Right cardiac atrium (tissue), 5 donors: ENCODE measurements around the gene SMS. TPM values are rescaled to one million over a fixed set of nuclear protein-coding genes. Genes with fewer than 3 reads are reported as not detected.

ENCODE experiments used
- ATAC-seq, 2 donors: fragments of 200-7000 bp; cut with Tn5 transposase; one replicate each; pipeline versions ENCODE4 v1.8.0 to v1.9.1; 2020; ENCODE audit warnings: moderate library complexity in 2 of 2, mild to moderate bottlenecking in 1 of 2
- DNase-seq, 3 donors: peaks; one replicate each; pipeline ENCODE4 v3.0.0-alpha.2; 2020
- H3K27ac ChIP-seq: one replicate; pipeline ENCODE4 v1.5.1; 2013; ENCODE audit warnings: mild to moderate bottlenecking, low read length, control low read depth, moderate library complexity
- H3K27me3 ChIP-seq: one replicate; pipeline ENCODE4 v1.6.1; 2013; ENCODE audit not compliant: control insufficient read depth, insufficient read depth
- H3K4me1 ChIP-seq: one replicate; pipeline ENCODE4 v1.6.1; 2013; ENCODE audit warnings: low read length; ENCODE audit not compliant: control insufficient read depth, insufficient read depth
- H3K4me3 ChIP-seq: one replicate; pipeline ENCODE4 v1.5.1; 2013; ENCODE audit warnings: low read length, control low read depth
- H3K9me3 ChIP-seq: one replicate; pipeline ENCODE4 v1.6.1; 2013; ENCODE audit warnings: low read length; ENCODE audit not compliant: control insufficient read depth
- WGBS: extraction: QIAGEN DNeasy Blood & Tissue Kit; methylation state at CpG from one replicate; pipeline ENCODE4 v1.1.7; 2013; 5-methylcytosine and 5-hydroxymethylcytosine counted together
- intact Hi-C, 4 donors: fragments of 100-400 bp; cut with DNase I; formaldehyde crosslinking; loops; one replicate each; pipeline versions ENCODE4 v1.11.0 to v1.14.0; 2022 to 2023
- polyA plus RNA-seq: library from polyadenylated mRNA; stranded (reverse); fragments of 200-250 nt; gene quantifications from one replicate; pipeline ENCODE4 v1.2.3, GENCODE V29; 2013
- total RNA-seq, 4 donors: library from RNA; stranded (reverse); fragmentation: NEBNext Ultra II Directional; extraction: Animal tissue kit (Norgen Biotek cat#: 25700); gene quantifications; one replicate each; pipeline ENCODE4 v1.2.1, GENCODE V29; 2021
- donor health status: healthy with polysubstance abuse.
- donor health status: DM: no; HTN: yes; CAD: no.
- donor health status: DM: no; HTN: no; CAD: no.
- donor health status: DM: no; HTN: yes; CAD: no; lungs with severe emphysema.
- donor health status: DM: yes; HTN: yes; CAD: no.

The SMS gene
- total and polyA plus RNA-seq, 5 donors = 44.7 to 62.8 (median 55.6) TPM

DNA sequence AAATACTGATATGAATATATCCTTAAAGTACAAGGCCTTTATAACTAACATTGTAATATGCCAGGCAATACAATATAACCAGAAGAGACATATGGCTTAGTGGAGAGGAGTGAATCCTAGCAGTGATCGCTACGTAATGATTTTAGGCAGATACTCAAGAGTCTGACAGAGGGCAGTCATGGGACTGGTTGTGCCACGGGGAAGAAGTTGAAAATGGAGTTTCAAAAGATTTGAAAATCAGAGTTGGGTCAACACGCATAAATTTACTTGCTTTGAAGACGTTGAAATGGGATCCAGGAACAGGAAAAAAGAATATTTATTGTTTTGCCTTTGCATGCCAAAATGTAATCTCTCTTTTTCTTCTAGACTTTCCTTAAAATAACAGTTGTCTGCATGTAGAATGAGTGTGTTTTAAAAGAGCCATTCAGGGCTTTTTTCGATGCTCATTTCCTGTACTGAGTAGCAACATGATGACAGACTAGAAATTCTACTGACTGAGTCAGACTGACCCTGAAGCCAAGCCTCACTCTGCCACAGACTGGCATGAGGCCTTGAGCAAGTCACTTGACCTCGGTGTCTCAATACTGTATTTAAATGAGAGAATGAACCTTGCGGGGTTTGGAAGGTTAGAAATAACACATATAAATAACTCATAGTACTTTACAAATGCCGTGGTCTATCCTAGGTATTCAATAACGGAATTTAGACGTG is 8.1 kb upstream of the SMS start:
- 60% methylated on average over 11 of the region's 11 CpGs for WGBS
- H3K27ac ChIP-seq = no peak overlapping the region

GRCh38 chrX:21933077-21933476 is 7.4 kb upstream of the SMS start:
- no peak overlapping the region for H3K4me3 ChIP-seq
- WGBS = 80% methylated on average over 7 of the region's 7 CpGs
- no peak for ATAC-seq
- H3K27me3 ChIP-seq = no peaks in the 10 kb centered on the region
- H3K9me3 ChIP-seq = no peaks in the 10 kb centered on the region
- intact Hi-C loops = no loop called here
- H3K4me1 ChIP-seq = no peaks in the 10 kb centered on the region
- no peak for DNase-seq
- no peak overlapping the region for H3K27ac ChIP-seq

More for the DNA sequence above, 8.1 kb upstream of the SMS start:
- Histone ChIP-seq H3K9me3 (no peaks in the 10 kb centered on the region), H3K4me1 (no peaks in the 10 kb centered on the region), H3K4me3 (no peak overlapping the region), H3K27me3 (no peaks in the 10 kb centered on the region)
- peak in 1 of 3 donors; percentile 35 for DNase-seq
- peak in 1 of 2 donors; percentile 90 for ATAC-seq
- intact Hi-C loops = no loop called here

- Histone ChIP-seq H3K4me3 (no peak overlapping the region), H3K27ac (no peak overlapping the region), H3K4me1 (no peaks in the 10 kb centered on the region), H3K9me3 (no peaks in the 10 kb centered on the region), H3K27me3 (no peaks in the 10 kb centered on the region)
- DNase-seq (no peak), ATAC-seq (no peak)
- WGBS = 82% methylated on average over 3 of the region's 3 CpGs
- intact Hi-C loops = no loop called here
Measured at GRCh38 chrX:21934414-21934813, 6.1 kb upstream of the SMS start.

DNA sequence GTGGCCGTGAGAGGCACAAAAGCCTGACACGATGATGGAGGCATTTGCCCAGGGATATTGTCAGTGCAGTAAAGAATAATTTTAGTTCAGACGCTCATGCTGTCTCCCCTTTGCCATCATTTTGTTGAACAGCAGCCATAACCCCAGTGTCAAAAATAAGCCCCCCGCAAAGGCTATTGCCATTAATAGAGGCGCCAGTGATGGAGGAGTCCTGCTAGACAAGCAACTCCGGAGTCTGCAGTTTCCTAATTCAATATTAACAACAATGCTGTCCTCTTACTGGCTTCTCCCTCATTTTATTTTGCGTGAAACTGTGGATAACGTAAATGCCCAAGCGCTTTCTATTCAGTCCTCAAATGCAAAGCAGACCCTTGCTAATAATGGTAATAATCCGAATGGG is 603 bp upstream of the SMS start:
- H3K9me3 ChIP-seq = no peaks in the 10 kb centered on the region
- WGBS = 28% methylated on average over 10 of the region's 10 CpGs

DNA sequence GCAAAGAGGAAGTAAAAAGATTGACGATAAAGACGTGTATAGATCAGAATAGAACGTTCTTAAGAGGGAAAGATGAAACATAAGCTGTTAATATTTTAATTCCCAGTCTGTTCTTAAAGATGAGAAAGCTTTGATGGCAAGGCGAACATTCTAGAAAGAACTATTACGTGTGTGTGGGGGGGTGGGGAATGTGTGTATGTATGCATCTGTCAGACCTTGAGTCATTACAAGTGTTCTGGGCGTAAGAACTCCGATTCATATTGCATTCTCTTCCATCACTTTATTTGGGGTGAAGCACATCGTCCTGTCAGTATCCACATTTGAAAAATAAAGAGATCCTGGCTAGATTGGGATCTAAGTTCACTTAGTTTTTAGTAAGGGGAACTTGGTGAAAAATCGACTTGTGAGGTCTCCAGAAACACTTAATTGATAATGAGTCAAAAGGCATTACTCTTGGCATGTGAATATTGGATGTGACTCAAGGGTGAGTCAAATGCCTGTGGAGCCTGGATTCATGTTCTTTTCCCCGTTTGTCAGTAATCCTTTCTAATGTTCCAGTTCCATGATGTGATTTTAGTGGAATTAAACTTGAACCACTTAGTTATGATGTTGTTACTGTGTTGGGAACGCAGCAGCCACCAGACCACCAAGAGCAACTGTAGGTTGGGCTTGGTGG is 3.1 kb downstream of the SMS start:
- WGBS = 49% methylated on average over 11 of the region's 11 CpGs
- peaks cover 6% of the 10 kb centered on the region for H3K4me1 ChIP-seq
- intact Hi-C loops = no loop called here

More for the DNA sequence above, 603 bp upstream of the SMS start:
- H3K4me3 ChIP-seq = peak overlapping the region; percentile 96
- intact Hi-C loops = no loop called here
- no peak for DNase-seq
- peak overlapping the region; percentile 92 for H3K27ac ChIP-seq
- no peaks in the 10 kb centered on the region for H3K27me3 ChIP-seq
- peaks cover 1% of the 10 kb centered on the region for H3K4me1 ChIP-seq
- no peak for ATAC-seq

DNA sequence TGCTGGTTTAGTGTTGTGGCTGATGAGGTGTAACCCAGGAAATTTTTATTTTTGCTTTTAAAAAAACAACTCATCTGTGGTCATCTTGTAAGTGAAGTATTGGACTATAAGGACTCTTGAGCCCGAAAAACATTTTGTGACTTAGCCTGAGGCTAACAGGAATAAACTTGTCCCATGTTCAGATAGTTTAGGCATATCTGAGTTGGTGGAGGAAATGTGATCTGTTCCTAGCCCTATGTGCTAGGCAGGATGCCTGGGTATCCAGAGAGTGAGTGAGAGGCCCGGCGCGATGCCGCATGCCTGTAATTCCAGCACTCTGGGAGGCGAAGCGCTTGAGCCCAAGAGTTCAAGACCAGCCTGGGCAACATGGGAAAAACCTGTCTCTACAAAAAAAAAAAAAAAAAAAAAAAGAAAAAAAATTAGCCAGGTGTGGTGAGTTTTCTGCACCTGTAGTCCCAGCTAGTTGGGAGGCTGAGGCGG is 3.7 kb downstream of the SMS start:
- H3K4me1 ChIP-seq = peaks cover 6% of the 10 kb centered on the region
- 73% methylated on average over 8 of the region's 8 CpGs for WGBS

More for the DNA sequence above, 3.1 kb downstream of the SMS start:
- ATAC-seq = no peak
- DNase-seq = no peak
- Histone ChIP-seq H3K9me3 (no peaks in the 10 kb centered on the region), H3K27ac (no peak overlapping the region), H3K4me3 (no peak overlapping the region), H3K27me3 (no peaks in the 10 kb centered on the region)

DNA sequence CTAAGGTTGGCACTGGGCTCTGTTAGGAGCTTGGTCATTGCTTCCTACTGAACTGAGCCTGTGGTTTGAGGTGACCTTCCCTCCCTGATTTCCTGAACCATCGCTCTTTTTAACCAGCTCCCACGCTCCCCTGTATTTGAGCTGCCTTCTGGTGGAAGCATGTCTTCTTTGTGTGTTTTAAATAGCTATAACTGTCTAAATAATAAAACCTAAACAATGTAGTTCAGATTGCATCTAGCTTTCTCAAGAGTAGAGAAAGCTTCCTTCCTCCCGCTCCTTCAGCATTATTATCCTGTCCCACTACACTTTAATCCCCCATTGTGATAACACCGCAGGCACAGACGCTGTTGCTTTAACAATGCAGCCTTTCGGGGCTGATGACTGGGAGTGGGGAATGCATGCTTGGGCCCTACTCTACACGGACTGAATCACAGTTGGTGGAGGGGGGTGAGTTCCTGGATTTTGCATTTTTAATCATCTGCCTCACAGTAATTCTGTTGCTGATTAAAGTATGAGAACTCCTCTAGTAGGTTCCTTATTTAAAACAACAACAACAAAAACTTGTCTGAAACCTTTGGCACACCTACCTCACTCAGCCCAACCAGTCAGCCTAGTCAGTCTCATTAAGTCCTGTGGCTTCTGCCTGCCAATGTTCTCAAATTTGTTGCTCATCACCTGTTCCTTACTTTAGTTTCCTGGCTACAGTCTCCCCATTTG is 6.6 kb downstream of the SMS start:
- Histone ChIP-seq H3K4me1 (peaks cover 6% of the 10 kb centered on the region), H3K9me3 (no peaks in the 10 kb centered on the region), H3K27ac (peak overlapping the region; percentile 37), H3K27me3 (no peaks in the 10 kb centered on the region), H3K4me3 (no peak overlapping the region)
- ATAC-seq (peak; percentile 33 to 65), DNase-seq (no peak)
- intact Hi-C loops = no loop called here
- WGBS = 21% methylated on average over 7 of the region's 7 CpGs

More for the DNA sequence above, 3.7 kb downstream of the SMS start:
- Histone ChIP-seq H3K4me3 (no peak overlapping the region), H3K27ac (peak overlapping the region; percentile 62), H3K27me3 (no peaks in the 10 kb centered on the region), H3K9me3 (no peaks in the 10 kb centered on the region)
- intact Hi-C loops = no loop called here
- ATAC-seq (no peak), DNase-seq (peak in 1 of 3 donors; percentile 64)

DNA sequence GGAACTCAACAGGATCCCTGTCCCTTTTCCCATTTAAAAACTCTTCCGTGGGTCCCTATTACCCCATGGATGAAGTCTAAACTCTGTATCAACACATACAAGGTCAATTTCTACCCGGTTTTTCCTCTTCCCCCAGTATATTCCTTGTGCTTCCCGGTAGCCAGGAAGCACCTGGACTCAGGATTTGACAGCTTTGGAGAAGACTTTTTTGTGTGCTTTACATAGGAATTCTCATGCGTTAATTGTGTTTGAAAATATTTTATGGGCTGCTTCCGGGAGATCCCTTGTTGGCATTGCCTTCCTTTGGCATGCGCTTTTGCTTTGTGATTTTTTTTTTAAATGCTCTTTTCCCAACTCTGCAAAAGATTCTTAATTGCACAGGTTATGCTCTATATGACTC is 7.2 kb downstream of the SMS start:
- 44% methylated on average over 6 of the region's 6 CpGs for WGBS
- Histone ChIP-seq H3K27me3 (no peaks in the 10 kb centered on the region), H3K9me3 (no peaks in the 10 kb centered on the region), H3K4me3 (no peak overlapping the region), H3K4me1 (peaks cover 6% of the 10 kb centered on the region), H3K27ac (no peak overlapping the region)
- ATAC-seq (no peak), DNase-seq (no peak)
- intact Hi-C loops = no loop called here

DNA sequence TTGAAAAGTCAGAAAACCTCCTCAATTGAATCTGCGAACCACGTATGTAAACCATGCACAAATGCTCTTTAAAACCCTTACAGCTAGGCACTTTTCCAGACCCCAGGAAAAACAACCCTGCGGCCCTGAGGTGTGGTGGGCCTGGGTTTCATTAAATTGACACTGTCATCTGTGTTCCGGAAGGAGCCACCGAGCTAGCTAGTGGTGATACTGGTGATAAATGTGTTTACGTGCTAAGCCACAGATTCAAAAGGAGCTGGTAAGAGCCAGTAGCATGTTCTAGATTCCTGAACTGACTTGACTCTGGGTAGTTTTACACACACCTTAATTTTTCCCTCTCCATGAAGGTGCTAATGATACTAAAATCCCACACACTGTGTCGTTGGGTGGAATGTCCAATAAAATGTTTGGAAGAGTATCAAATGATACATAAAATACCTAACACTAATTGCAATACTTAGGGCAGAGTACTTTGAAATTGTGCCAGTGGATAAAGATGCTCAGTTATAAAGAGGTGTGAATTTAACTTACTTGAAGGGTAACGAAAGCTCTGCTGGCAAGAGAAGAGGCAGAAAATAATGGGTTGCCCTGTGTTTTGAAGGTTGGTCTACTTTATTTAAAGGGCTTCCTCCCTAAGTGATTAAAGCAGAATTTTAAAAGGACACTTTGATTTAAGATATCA is 8.5 kb downstream of the SMS start:
- Histone ChIP-seq H3K27ac (no peak overlapping the region), H3K9me3 (no peaks in the 10 kb centered on the region), H3K4me1 (peaks cover 6% of the 10 kb centered on the region), H3K27me3 (no peaks in the 10 kb centered on the region), H3K4me3 (no peak overlapping the region)
- WGBS = 58% methylated on average over 8 of the region's 8 CpGs
- intact Hi-C loops = no loop called here
- DNase-seq (no peak), ATAC-seq (no peak)

- WGBS = 50% methylated on average over 5 of the region's 5 CpGs
- H3K4me3 ChIP-seq = no peak overlapping the region
- intact Hi-C loops = no loop called here
- DNase-seq = no peak
- no peak for ATAC-seq
- no peaks in the 10 kb centered on the region for H3K27me3 ChIP-seq
- H3K9me3 ChIP-seq = no peaks in the 10 kb centered on the region
- peaks cover 7% of the 10 kb centered on the region for H3K4me1 ChIP-seq
- no peak overlapping the region for H3K27ac ChIP-seq
Measured at GRCh38 chrX:21949689-21950088, 9.2 kb downstream of the SMS start.
